ENCODE data around the gene UHRF1.

The UHRF1 gene

GRCh38 chr19:4904481-4904880 lies 4.8 kb upstream of the UHRF1 start:
- in situ Hi-C loops (cut with MboI; ENCODE audit: low pct_unique_long_range_greater_than_20kb, low sequenced_read_pairs, unreplicated experiment): no loop called here
- no peak for DNase-seq (ENCODE audit: low spot score)
- TF ChIP-seq CTCF (IDR thresholded peaks at IDR 0.05; ENCODE audit: extremely low read depth, insufficient read depth, missing control alignments): no peak

GRCh38 chr19:4906963-4907362 lies 2.3 kb upstream of the UHRF1 start:
- in situ Hi-C loops (cut with MboI; ENCODE audit: low pct_unique_long_range_greater_than_20kb, low sequenced_read_pairs, unreplicated experiment): no loop called here
- no peak for DNase-seq (ENCODE audit: low spot score)
- no peak for TF ChIP-seq CTCF (IDR thresholded peaks at IDR 0.05; ENCODE audit: extremely low read depth, insufficient read depth, missing control alignments)

- no peak for TF ChIP-seq CTCF (IDR thresholded peaks at IDR 0.05; ENCODE audit: extremely low read depth, insufficient read depth, missing control alignments)
- in situ Hi-C loops (cut with MboI; ENCODE audit: low pct_unique_long_range_greater_than_20kb, low sequenced_read_pairs, unreplicated experiment): no loop called here
These were observed 941 bp upstream of the UHRF1 start for GRCh38 chr19:4908360-4908759.

GRCh38 chr19:4908781-4909155 lies 533 bp upstream of the UHRF1 start:
- no peak for DNase-seq (ENCODE audit: low spot score)
- in situ Hi-C loops (cut with MboI; ENCODE audit: low pct_unique_long_range_greater_than_20kb, low sequenced_read_pairs, unreplicated experiment): no loop called here
- no peak for TF ChIP-seq CTCF (IDR thresholded peaks at IDR 0.05; ENCODE audit: extremely low read depth, insufficient read depth, missing control alignments)

More at GRCh38 chr19:4908360-4908759, 941 bp upstream of the UHRF1 start:
- DNase-seq (ENCODE audit: low spot score): no peak

- in situ Hi-C loops (cut with MboI; ENCODE audit: low pct_unique_long_range_greater_than_20kb, low sequenced_read_pairs, unreplicated experiment): loop anchor here (10.0 kb wide), 1 partner anchor 95 kb away; no protein-coding TSS in a partner anchor
- peak; percentile 99 for DNase-seq (ENCODE audit: low spot score)
- TF ChIP-seq CTCF (IDR thresholded peaks at IDR 0.05; ENCODE audit: extremely low read depth, insufficient read depth, missing control alignments): no peak
These were observed 744 bp downstream of the UHRF1 start for GRCh38 chr19:4909897-4910593.

- no peak for TF ChIP-seq CTCF (IDR thresholded peaks at IDR 0.05; ENCODE audit: extremely low read depth, insufficient read depth, missing control alignments)
- in situ Hi-C loops (cut with MboI; ENCODE audit: low pct_unique_long_range_greater_than_20kb, low sequenced_read_pairs, unreplicated experiment): loop anchor here (10.0 kb wide), 1 partner anchor 96 kb away; no protein-coding TSS in a partner anchor
- DNase-seq (ENCODE audit: low spot score): no peak
These were observed 1.4 kb downstream of the UHRF1 start for GRCh38 chr19:4910594-4911281.

All from GM13977 (cell line).